ENCODE measurements around the gene HPS5.

The HPS5 gene

GRCh38 chr11:18320617-18321016 is 1.3 kb downstream of the HPS5 start:
- no peak for DNase-seq (ENCODE audit: low read depth)
- TF ChIP-seq CTCF (conservative IDR thresholded peaks at IDR 0.05; ENCODE audit: low read depth, low read length) = no peak
- H3K4me3 ChIP-seq (ENCODE audit: low read length) = peak overlapping the region; percentile 97

- no peak for TF ChIP-seq CTCF (conservative IDR thresholded peaks at IDR 0.05; ENCODE audit: low read depth, low read length)
- H3K4me3 ChIP-seq (ENCODE audit: low read length) = no peak overlapping the region
- no peak for DNase-seq (ENCODE audit: low read depth)
Measured at GRCh38 chr11:18319914-18320313, 2.0 kb downstream of the HPS5 start.

GRCh38 chr11:18317551-18317950 is 4.4 kb downstream of the HPS5 start:
- no peak overlapping the region for H3K4me3 ChIP-seq (ENCODE audit: low read length)
- no peak for TF ChIP-seq CTCF (conservative IDR thresholded peaks at IDR 0.05; ENCODE audit: low read depth, low read length)
- DNase-seq (ENCODE audit: low read depth) = no peak

- H3K4me3 ChIP-seq (ENCODE audit: low read length) = no peak overlapping the region
- TF ChIP-seq CTCF (conservative IDR thresholded peaks at IDR 0.05; ENCODE audit: low read depth, low read length) = no peak
- no peak for DNase-seq (ENCODE audit: low read depth)
Measured at GRCh38 chr11:18315893-18316292, 6.0 kb downstream of the HPS5 start.

- no peak for DNase-seq (ENCODE audit: low read depth)
- no peak overlapping the region for H3K4me3 ChIP-seq (ENCODE audit: low read length)
- no peak for TF ChIP-seq CTCF (conservative IDR thresholded peaks at IDR 0.05; ENCODE audit: low read depth, low read length)
Measured at GRCh38 chr11:18314784-18315523, 7.0 kb downstream of the HPS5 start.

GRCh38 chr11:18313965-18314763 is 7.8 kb downstream of the HPS5 start:
- DNase-seq (ENCODE audit: low read depth) = no peak
- no peak for TF ChIP-seq CTCF (conservative IDR thresholded peaks at IDR 0.05; ENCODE audit: low read depth, low read length)

More at GRCh38 chr11:18313965-18314763, 7.8 kb downstream of the HPS5 start:
- no peak overlapping the region for H3K4me3 ChIP-seq (ENCODE audit: low read length)

Measured in retinal pigment epithelial cell (primary cell).